DOHH2 (cell line): Measurements from ENCODE around the gene TRAF3.

ENCODE experiments used
- H3F3A ChIP-seq: fragments of 200-600 bp; sonication (generic), shearing (Covaris generic); 2 replicates; pipeline ENCODE4 v1.6.0; 2016; ENCODE audit warnings: antibody characterized with exemption, mild to moderate bottlenecking; ENCODE audit not compliant: control insufficient read depth, insufficient read depth
- H3K27ac ChIP-seq: fragments of 200-600 bp; sonication (generic); 2 replicates; pipeline ENCODE4 v1.5.1; 2014; ENCODE audit warnings: low read depth, mild to moderate bottlenecking, low read length, moderate library complexity
- H3K27me3 ChIP-seq: fragments of 200-600 bp; sonication (generic); 2 replicates; pipeline ENCODE4 v1.6.1; 2014; ENCODE audit warnings: mild to moderate bottlenecking, low read length, mixed read lengths; ENCODE audit not compliant: control insufficient read depth
- H3K36me3 ChIP-seq: fragments of 200-600 bp; sonication (generic); 2 replicates; pipeline ENCODE4 v1.6.1; 2014; ENCODE audit warnings: mild to moderate bottlenecking, low read length, moderate library complexity, mixed read lengths; ENCODE audit not compliant: control insufficient read depth
- H3K4me1 ChIP-seq: fragments of 200-600 bp; sonication (generic); 2 replicates; pipeline ENCODE4 v1.6.1; 2014; ENCODE audit warnings: mild to moderate bottlenecking, low read length, mixed read lengths; ENCODE audit not compliant: control insufficient read depth
- H3K4me2 ChIP-seq: fragments of 200-600 bp; sonication (generic); 2 replicates; pipeline ENCODE4 v1.6.0; 2014; ENCODE audit warnings: mild to moderate bottlenecking, low read length, moderate library complexity
- H3K4me3 ChIP-seq: fragments of 200-600 bp; sonication (generic); 2 replicates; pipeline ENCODE4 v1.5.1; 2014; ENCODE audit warnings: mild to moderate bottlenecking, low read length, mixed read lengths
- H3K79me2 ChIP-seq: fragments of 200-600 bp; sonication (generic); 2 replicates; pipeline ENCODE4 v1.6.1; 2014; ENCODE audit warnings: mild to moderate bottlenecking, low read length, mixed read lengths; ENCODE audit not compliant: control insufficient read depth
- H3K9me2 ChIP-seq: fragments of 200-600 bp; sonication (generic); replicated peaks from 2 replicates; pipeline ENCODE4 v1.6.1; 2014; ENCODE audit warnings: mild to moderate bottlenecking, low read length, mixed read lengths; ENCODE audit not compliant: control insufficient read depth
- H3K9me3 ChIP-seq: fragments of 200-600 bp; sonication (generic); 2 replicates; pipeline ENCODE4 v1.6.1; 2014; ENCODE audit warnings: antibody characterized with exemption, low read length, mixed read lengths; ENCODE audit not compliant: control insufficient read depth, insufficient read depth
- H4K20me1 ChIP-seq: fragments of 200-600 bp; sonication (generic); 2 replicates; pipeline ENCODE4 v1.6.0; 2014; ENCODE audit warnings: low read depth, mild to moderate bottlenecking, antibody characterized with exemption, low read length, moderate library complexity; ENCODE audit not compliant: control insufficient read depth, insufficient read depth
- EZH2phosphoT487 ChIP-seq: fragments of 200-600 bp; sonication (generic); IDR thresholded peaks from 2 replicates; pipeline ENCODE4 v1.6.1; 2017; ENCODE audit warnings: borderline replicate concordance, mild to moderate bottlenecking, antibody characterized with exemption, low read length, moderate library complexity, mixed read lengths
- TF ChIP-seq, protein P1 (sequence below): fragments of 200-600 bp; sonication (generic); IDR thresholded peaks from one replicate; pipeline ENCODE4 v1.5.1; 2014; ENCODE audit warnings: antibody characterized with exemption, mild to moderate bottlenecking, low read depth, low read length; ENCODE audit not compliant: poor library complexity, severe bottlenecking

Gene TRAF3

DNA sequence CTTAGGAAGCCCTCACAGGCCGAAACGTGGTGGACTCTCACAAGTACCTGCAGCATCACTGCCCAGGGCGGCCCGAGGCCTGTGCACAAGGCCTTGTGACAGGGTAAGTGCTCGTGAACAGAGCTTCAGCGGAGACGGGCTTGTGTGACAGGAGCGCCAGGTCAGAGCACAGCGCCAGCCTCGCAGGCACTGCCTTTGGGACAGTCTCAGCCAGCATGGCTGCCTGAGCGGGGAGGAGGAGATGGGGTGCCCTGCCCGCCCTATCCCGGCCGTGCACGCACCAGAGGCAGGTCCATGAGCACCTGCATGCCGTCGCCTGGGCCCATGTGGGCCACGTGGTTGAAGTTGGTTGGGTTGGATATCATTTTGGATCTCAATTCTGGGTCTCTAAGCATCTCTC is 162.1 kb downstream of the TRAF3 start:
- Histone ChIP-seq H4K20me1 (no peaks in the 10 kb centered on the region), H3K36me3 (no peaks in the 10 kb centered on the region), H3K4me2 (no peak overlapping the region), H3K79me2 (no peaks in the 10 kb centered on the region), H3K4me3 (no peak overlapping the region), H3K9me3 (no peaks in the 10 kb centered on the region), H3F3A (peaks cover 25% of the 10 kb centered on the region), H3K9me2 (no peaks in the 10 kb centered on the region), H3K27ac (no peak overlapping the region), H3K27me3 (no peaks in the 10 kb centered on the region), H3K4me1 (peaks cover 74% of the 10 kb centered on the region)
- TF ChIP-seq, protein P1, sequence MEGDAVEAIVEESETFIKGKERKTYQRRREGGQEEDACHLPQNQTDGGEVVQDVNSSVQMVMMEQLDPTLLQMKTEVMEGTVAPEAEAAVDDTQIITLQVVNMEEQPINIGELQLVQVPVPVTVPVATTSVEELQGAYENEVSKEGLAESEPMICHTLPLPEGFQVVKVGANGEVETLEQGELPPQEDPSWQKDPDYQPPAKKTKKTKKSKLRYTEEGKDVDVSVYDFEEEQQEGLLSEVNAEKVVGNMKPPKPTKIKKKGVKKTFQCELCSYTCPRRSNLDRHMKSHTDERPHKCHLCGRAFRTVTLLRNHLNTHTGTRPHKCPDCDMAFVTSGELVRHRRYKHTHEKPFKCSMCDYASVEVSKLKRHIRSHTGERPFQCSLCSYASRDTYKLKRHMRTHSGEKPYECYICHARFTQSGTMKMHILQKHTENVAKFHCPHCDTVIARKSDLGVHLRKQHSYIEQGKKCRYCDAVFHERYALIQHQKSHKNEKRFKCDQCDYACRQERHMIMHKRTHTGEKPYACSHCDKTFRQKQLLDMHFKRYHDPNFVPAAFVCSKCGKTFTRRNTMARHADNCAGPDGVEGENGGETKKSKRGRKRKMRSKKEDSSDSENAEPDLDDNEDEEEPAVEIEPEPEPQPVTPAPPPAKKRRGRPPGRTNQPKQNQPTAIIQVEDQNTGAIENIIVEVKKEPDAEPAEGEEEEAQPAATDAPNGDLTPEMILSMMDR: no peak
- no peak for TF ChIP-seq EZH2phosphoT487

DNA sequence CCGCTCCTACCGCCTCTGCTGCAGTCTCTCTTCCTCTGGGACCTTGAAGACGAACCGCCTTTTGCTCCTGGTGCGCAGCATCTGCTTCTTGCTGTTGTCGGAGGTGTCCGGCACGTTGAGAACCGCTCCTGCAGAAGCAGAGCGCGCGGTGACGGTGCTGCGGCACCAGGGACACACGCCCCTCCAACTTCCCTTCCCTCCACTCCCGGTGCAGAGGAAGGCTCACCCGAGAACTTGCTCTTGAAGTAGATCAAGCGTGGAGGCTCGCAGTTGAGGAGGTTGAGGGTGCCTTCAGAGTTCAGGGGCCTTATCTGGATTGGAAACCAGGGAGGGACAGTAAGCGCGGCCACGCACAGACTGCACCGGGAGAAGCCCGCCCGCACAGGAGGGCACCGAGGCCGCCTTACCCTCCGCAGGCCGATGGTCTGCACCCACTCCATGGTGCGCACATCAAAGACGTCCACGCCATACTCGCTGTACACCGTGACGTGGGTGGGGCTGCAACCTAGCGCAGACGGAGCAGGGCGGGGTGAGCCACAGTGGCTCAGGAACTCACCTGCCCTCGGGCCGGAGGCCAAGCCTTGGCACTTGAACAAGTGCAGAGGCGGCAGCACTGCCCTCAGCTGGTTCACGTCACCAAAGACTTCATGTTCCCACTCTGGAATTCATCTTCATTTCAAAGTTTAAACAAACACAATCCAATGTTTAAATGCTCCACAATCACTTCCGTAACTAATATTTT is 162.7 kb downstream of the TRAF3 start:
- H4K20me1 ChIP-seq: no peaks in the 10 kb centered on the region
- H3K4me2 ChIP-seq: no peak overlapping the region
- H3K4me3 ChIP-seq: no peak overlapping the region
- no peaks in the 10 kb centered on the region for H3K9me2 ChIP-seq
- no peaks in the 10 kb centered on the region for H3K27me3 ChIP-seq
- no peak for TF ChIP-seq EZH2phosphoT487
- TF ChIP-seq, protein P1: no peak
- no peaks in the 10 kb centered on the region for H3K79me2 ChIP-seq
- H3K9me3 ChIP-seq: no peaks in the 10 kb centered on the region
- H3K36me3 ChIP-seq: no peaks in the 10 kb centered on the region
- H3F3A ChIP-seq: peaks cover 24% of the 10 kb centered on the region
- H3K27ac ChIP-seq: no peak overlapping the region
- peaks cover 68% of the 10 kb centered on the region for H3K4me1 ChIP-seq

DNA sequence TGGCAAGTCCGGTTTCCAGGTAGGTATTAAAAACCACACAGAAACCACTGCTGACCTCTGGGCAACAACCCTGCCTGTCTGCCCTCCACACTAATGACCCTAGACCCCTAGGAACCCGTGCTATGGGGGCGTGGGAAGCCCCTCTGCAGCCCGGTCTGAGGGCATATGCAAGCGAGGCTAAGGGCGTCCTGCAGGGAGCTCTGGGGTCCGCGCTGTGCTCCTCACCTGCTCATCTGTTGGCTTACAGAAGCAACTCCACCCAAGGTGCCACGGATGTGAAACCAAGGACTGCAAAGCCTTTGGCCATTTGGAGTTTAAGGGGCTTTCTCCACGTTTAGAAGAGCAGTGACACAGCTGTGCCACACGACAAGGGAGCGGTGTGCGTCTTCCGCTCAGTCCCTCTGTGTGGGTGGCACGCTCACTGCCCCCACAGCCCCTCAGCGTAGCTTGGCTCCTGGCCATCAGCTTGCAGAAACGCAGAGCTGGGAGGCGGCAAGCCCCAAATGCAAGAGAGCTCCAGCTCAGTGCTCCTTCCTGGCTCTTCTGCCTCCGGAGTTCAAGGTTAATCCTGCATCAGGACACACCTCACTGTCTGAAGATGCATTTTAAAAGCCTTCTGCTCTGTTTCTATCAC is 163.6 kb downstream of the TRAF3 start:
- Histone ChIP-seq H3K4me1 (peaks cover 62% of the 10 kb centered on the region), H3F3A (peaks cover 15% of the 10 kb centered on the region), H3K9me2 (no peaks in the 10 kb centered on the region), H3K4me3 (peak overlapping the region; percentile 19; the same call in 1 of the 2 replicates), H3K27ac (peak overlapping the region; percentile 70), H3K36me3 (no peaks in the 10 kb centered on the region), H3K27me3 (no peaks in the 10 kb centered on the region), H3K4me2 (peak overlapping the region; percentile 44), H3K9me3 (no peaks in the 10 kb centered on the region), H3K79me2 (no peaks in the 10 kb centered on the region), H4K20me1 (no peaks in the 10 kb centered on the region)
- TF ChIP-seq, protein P1: no peak
- TF ChIP-seq EZH2phosphoT487: no peak
